ENCODE results near the gene INO80.

The INO80 gene

DNA sequence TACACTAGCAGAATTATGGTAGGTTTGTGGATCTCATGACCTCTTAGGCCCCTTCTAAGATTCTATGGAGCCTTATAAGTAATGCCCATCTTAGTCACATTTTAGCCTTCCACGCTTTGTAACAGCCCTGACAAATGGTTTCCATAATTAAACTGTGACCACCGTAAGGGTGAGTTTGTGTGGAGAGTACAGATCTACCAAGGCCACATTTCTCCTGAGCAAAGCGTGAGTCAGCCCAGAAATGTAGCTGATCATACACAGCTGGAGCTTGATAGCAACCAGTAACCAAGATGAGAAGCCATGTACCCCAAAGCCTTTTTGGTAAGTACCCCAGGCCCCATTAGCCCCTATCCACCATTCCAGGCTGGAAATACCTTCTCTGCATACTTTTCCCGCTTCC, 131.1 kb downstream of the INO80 start:
- H3K27ac ChIP-seq (ENCODE audit: low read length) = no peak overlapping the region
- H3K79me2 ChIP-seq (ENCODE audit: low read length) = no peaks in the 10 kb centered on the region
- H3K36me3 ChIP-seq (replicated peaks; ENCODE audit: low read depth, low read length) = peaks cover 61% of the 10 kb centered on the region
- H3K27me3 ChIP-seq (ENCODE audit: low read depth, low read length) = no peaks in the 10 kb centered on the region
- no peak overlapping the region for H3K9ac ChIP-seq (ENCODE audit: low read length)
- H3K4me3 ChIP-seq (ENCODE audit: low read length) = no peak overlapping the region
- H3K4me2 ChIP-seq (ENCODE audit: low read length) = no peak overlapping the region
- no peak for TF ChIP-seq EZH2phosphoT487 (IDR thresholded peaks at IDR 0.05; ENCODE audit: low read depth)
- TF ChIP-seq CTCF (IDR thresholded peaks at IDR 0.05; ENCODE audit: low read depth, low read length) = no peak
- no peaks in the 10 kb centered on the region for H3K9me3 ChIP-seq (ENCODE audit: insufficient read depth, low read length)
- no peaks in the 10 kb centered on the region for H3K4me1 ChIP-seq (ENCODE audit: low read length)
- H4K20me1 ChIP-seq (ENCODE audit: insufficient read depth, low read length) = no peaks in the 10 kb centered on the region
- no peak overlapping the region for H2AFZ ChIP-seq (ENCODE audit: low read depth, low read length)

DNA sequence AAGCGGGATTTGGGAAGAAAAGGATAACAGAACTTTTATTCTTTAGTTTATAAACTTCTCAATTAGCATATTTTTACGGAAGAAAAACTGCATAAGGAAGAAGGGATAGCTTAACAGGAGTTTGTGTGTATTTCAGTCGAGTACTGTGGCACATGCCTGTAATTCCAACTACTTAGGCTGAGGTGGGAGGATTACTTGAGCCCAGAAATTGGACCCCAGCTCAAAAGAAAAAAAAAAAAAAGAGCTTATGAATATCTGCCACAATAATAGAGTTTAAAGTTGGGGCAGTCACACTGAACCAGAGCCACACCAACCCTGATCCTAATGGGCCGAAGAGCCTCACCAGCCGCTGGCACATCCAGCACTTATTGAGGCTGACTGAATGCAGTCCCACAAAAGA, 131.7 kb downstream of the INO80 start:
- no peaks in the 10 kb centered on the region for H3K79me2 ChIP-seq (ENCODE audit: low read length)
- no peaks in the 10 kb centered on the region for H4K20me1 ChIP-seq (ENCODE audit: insufficient read depth, low read length)
- no peak overlapping the region for H3K4me2 ChIP-seq (ENCODE audit: low read length)
- no peak overlapping the region for H3K9ac ChIP-seq (ENCODE audit: low read length)
- TF ChIP-seq CTCF (IDR thresholded peaks at IDR 0.05; ENCODE audit: low read depth, low read length) (no peak), EZH2phosphoT487 (IDR thresholded peaks at IDR 0.05; ENCODE audit: low read depth) (no peak)
- no peaks in the 10 kb centered on the region for H3K4me1 ChIP-seq (ENCODE audit: low read length)
- H3K27ac ChIP-seq (ENCODE audit: low read length) = no peak overlapping the region
- peaks cover 64% of the 10 kb centered on the region for H3K36me3 ChIP-seq (replicated peaks; ENCODE audit: low read depth, low read length)
- no peak overlapping the region for H2AFZ ChIP-seq (ENCODE audit: low read depth, low read length)
- H3K4me3 ChIP-seq (ENCODE audit: low read length) = no peak overlapping the region
- no peaks in the 10 kb centered on the region for H3K9me3 ChIP-seq (ENCODE audit: insufficient read depth, low read length)
- H3K27me3 ChIP-seq (ENCODE audit: low read depth, low read length) = no peaks in the 10 kb centered on the region

DNA sequence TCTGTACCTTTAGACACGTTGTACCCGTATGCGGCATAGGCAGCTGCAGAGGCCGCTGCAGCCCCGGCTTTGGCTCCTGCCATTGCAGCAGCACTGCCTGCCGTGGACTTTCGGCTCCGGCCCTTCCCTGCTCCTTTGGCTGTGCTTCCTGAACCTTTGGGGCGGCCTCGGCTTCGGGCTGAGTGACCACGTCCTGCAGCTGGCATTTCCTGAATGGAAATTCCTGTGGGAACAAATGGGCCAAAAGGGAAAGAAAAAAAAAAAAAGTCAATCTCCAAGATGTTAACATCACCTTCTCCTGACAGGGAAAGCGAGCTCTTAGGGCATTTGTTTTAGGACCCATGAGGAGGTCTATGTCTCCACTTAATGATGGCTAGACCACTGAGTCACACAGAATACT, 133.2 kb downstream of the INO80 start:
- no peaks in the 10 kb centered on the region for H3K9me3 ChIP-seq (ENCODE audit: insufficient read depth, low read length)
- no peaks in the 10 kb centered on the region for H3K27me3 ChIP-seq (ENCODE audit: low read depth, low read length)
- no peak overlapping the region for H3K9ac ChIP-seq (ENCODE audit: low read length)
- no peaks in the 10 kb centered on the region for H3K4me1 ChIP-seq (ENCODE audit: low read length)
- peaks cover 66% of the 10 kb centered on the region for H3K36me3 ChIP-seq (replicated peaks; ENCODE audit: low read depth, low read length)
- H3K4me3 ChIP-seq (ENCODE audit: low read length) = no peak overlapping the region
- no peak for TF ChIP-seq CTCF (IDR thresholded peaks at IDR 0.05; ENCODE audit: low read depth, low read length)
- TF ChIP-seq EZH2phosphoT487 (IDR thresholded peaks at IDR 0.05; ENCODE audit: low read depth) = no peak
- no peak overlapping the region for H3K4me2 ChIP-seq (ENCODE audit: low read length)
- no peaks in the 10 kb centered on the region for H4K20me1 ChIP-seq (ENCODE audit: insufficient read depth, low read length)
- H3K79me2 ChIP-seq (ENCODE audit: low read length) = no peaks in the 10 kb centered on the region
- H2AFZ ChIP-seq (ENCODE audit: low read depth, low read length) = no peak overlapping the region
- H3K27ac ChIP-seq (ENCODE audit: low read length) = no peak overlapping the region

DNA sequence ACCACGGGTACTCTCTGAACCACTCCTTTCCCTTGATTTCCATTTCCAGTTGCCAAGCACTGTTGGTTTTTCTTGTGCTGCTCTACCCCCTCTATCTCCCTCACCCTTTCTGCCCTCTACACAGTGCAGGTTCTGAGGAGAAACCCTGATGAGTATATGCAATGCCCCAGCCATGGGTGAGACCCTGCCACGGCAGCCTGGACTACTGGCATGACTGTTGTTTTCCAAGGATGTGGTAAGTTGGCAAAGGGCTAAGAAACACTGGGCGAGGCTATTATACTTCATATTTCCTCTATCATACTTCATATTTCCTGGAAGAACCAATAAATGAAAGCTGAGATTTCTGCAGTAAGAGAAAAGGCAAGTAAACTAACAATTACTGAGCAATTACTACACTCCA, 134.9 kb downstream of the INO80 start:
- no peak overlapping the region for H3K27ac ChIP-seq (ENCODE audit: low read length)
- no peak overlapping the region for H2AFZ ChIP-seq (ENCODE audit: low read depth, low read length)
- no peaks in the 10 kb centered on the region for H3K4me1 ChIP-seq (ENCODE audit: low read length)
- H3K9me3 ChIP-seq (ENCODE audit: insufficient read depth, low read length) = no peaks in the 10 kb centered on the region
- no peak overlapping the region for H3K4me3 ChIP-seq (ENCODE audit: low read length)
- H3K79me2 ChIP-seq (ENCODE audit: low read length) = no peaks in the 10 kb centered on the region
- H3K4me2 ChIP-seq (ENCODE audit: low read length) = no peak overlapping the region
- peaks cover 66% of the 10 kb centered on the region for H3K36me3 ChIP-seq (replicated peaks; ENCODE audit: low read depth, low read length)
- no peaks in the 10 kb centered on the region for H4K20me1 ChIP-seq (ENCODE audit: insufficient read depth, low read length)
- no peaks in the 10 kb centered on the region for H3K27me3 ChIP-seq (ENCODE audit: low read depth, low read length)
- no peak overlapping the region for H3K9ac ChIP-seq (ENCODE audit: low read length)
- TF ChIP-seq CTCF (IDR thresholded peaks at IDR 0.05; ENCODE audit: low read depth, low read length) (no peak), EZH2phosphoT487 (IDR thresholded peaks at IDR 0.05; ENCODE audit: low read depth) (no peak)
